ENCODE results near the gene SEMA4G.

DNA sequence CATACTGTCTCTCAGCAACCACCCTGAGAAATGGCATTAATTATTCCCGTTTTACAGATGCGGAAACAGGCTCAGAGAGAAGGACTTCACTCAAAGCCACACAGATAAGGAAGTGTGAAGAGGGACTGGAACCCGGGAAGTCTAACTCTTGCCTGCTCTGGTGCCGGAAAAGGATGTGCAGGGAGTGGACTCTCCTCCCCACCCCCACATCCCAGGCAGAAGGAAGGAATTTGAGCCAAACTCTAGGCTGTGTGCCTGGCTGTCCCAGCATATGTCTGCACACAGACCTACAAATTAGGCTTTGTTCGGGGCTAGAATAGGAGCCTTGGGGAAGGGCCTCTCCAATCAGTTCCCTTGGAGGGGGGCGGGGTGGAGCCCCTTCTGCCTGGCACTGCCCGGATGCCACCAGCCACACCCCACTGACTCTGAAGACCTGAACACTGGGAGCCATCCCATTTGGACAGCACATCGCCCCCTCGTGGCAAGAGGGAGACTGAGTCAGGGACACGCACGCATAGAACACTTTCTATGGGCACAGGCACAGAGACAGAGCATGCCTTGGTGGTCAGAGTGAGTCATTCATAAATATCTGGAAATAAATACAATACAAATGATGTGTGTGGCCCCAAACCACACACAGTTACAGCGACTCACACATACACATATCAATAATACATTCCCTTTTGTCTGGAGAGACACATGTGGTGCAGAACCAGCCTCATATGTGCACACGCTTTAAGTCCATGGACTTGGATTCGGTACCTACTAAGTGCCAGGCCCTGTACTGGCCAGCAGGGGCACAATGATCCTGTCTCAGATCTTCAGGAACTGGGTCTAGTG is 43.4 kb downstream of the SEMA4G start:
- TF ChIP-seq POLR2A (IDR thresholded peaks at IDR 0.05; ENCODE audit: low read depth, low read length) (no peak), POLR2AphosphoS5 (IDR thresholded peaks at IDR 0.05; ENCODE audit: low read depth, low read length) (no peak)

Data from GM12892 (cell line).